Chondrocyte (in vitro differentiated cells): ENCODE measurements around the gene CBL. TPM values are rescaled to one million over a fixed set of nuclear protein-coding genes. Genes with fewer than 3 reads are reported as not detected.
"Not testable (repeated sequence)": the region's sequence is repeated elsewhere in the genome, so short reads cannot be mapped to it uniquely, and the experiment has no call there.

ENCODE experiments used
- DNase-seq: peaks from one replicate; pipeline ENCODE4 v3.0.0; 2021; ENCODE audit warnings: mixed read lengths, low spot score
- H3K27ac Mint-ChIP-seq: one replicate; pipeline ENCODE4 v1.8.0; 2021; ENCODE audit warnings: mild to moderate bottlenecking, moderate library complexity, mixed read lengths; ENCODE audit not compliant: unreplicated experiment
- H3K27me3 Mint-ChIP-seq: 2 replicates; pipeline ENCODE4 v1.8.0; 2021; ENCODE audit warnings: low read depth, mixed read lengths
- H3K36me3 Mint-ChIP-seq: 2 replicates; pipeline ENCODE4 v1.8.0; 2021; ENCODE audit warnings: low read depth, mixed read lengths
- H3K4me1 Mint-ChIP-seq: 2 replicates; pipeline ENCODE4 v1.8.0; 2021; ENCODE audit warnings: low read depth, mild to moderate bottlenecking, mixed read lengths
- H3K4me3 Mint-ChIP-seq: one replicate; pipeline ENCODE4 v1.8.0; 2021; ENCODE audit warnings: mild to moderate bottlenecking, moderate library complexity, mixed read lengths; ENCODE audit not compliant: unreplicated experiment
- H3K9me3 Mint-ChIP-seq: 2 replicates; pipeline ENCODE4 v1.8.0; 2021; ENCODE audit warnings: low read depth, mixed read lengths
- total RNA-seq: library from RNA; stranded (reverse); gene quantifications from 3 replicates; pipeline ENCODE4 v1.2.1, GENCODE V29; 2021
- TF ChIP-seq, protein P1 (sequence below): fragments of 200-600 bp; sonication (generic); IDR thresholded peaks from 2 replicates; pipeline ENCODE4 v1.5.0; 2021; ENCODE audit warnings: antibody characterized with exemption, mild to moderate bottlenecking, moderate library complexity

CBL gene
- total RNA-seq, 1 donor from 2014 or later = 25.8 TPM

DNA sequence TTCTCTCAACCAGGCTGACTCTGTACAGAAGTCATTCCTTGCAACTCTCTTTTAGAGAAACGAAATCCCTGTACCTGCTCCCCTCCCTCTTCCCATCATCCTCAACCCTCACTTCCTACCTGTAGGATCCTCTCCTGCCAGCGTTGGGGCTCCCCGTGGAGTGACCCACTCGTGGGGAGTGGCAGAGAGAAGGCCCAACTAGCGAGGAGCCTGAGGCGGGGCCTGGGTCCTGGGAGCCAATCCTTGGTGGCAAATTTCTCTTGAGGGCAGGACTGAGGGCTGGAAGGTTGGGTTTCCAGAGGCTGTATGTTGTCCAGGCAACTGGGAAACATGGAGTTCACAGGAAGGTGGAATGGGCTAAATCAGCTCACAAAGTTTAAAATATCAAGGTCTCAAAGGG is 10.5 kb upstream of the CBL start:
- H3K4me3 Mint-ChIP-seq = no peak overlapping the region
- H3K27ac Mint-ChIP-seq = no peak overlapping the region
- H3K9me3 Mint-ChIP-seq = no peaks in the 10 kb centered on the region
- TF ChIP-seq, protein P1, sequence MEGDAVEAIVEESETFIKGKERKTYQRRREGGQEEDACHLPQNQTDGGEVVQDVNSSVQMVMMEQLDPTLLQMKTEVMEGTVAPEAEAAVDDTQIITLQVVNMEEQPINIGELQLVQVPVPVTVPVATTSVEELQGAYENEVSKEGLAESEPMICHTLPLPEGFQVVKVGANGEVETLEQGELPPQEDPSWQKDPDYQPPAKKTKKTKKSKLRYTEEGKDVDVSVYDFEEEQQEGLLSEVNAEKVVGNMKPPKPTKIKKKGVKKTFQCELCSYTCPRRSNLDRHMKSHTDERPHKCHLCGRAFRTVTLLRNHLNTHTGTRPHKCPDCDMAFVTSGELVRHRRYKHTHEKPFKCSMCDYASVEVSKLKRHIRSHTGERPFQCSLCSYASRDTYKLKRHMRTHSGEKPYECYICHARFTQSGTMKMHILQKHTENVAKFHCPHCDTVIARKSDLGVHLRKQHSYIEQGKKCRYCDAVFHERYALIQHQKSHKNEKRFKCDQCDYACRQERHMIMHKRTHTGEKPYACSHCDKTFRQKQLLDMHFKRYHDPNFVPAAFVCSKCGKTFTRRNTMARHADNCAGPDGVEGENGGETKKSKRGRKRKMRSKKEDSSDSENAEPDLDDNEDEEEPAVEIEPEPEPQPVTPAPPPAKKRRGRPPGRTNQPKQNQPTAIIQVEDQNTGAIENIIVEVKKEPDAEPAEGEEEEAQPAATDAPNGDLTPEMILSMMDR = no peak
- no peaks in the 10 kb centered on the region for H3K27me3 Mint-ChIP-seq
- peak; percentile 92 for DNase-seq
- no peaks in the 10 kb centered on the region for H3K4me1 Mint-ChIP-seq
- no peaks in the 10 kb centered on the region for H3K36me3 Mint-ChIP-seq

DNA sequence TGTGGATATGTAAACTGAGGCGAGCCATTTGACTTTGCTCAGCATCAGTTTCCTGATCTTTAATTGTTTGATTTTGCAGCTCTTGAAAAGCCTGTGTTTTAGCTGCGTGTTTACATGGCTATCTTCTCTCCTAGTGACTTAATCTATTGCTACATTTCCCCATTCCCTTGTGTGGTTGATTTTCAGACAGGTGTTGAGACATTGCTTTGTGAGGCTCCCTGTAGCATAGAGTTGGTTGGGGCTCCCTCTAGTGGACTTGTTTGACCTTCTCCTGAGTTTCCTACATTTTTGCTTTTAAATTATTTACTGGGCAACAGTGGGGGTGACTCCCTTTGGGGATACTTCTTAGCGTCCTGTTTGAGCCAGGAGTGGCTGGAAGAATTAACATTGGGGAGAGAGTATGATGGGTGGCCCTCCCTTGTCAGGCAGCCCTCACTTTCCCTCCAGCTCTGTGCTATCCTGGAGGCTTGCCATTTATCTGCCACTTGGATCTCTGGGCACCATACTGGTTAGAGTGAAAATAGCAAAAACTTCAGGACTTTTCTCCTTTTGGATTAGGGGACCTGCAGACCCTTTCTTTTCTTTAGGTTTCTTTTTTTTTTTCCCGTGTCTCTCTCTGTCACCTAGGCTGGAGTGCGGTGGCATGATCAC is 9.2 kb upstream of the CBL start:
- Mint-ChIP-seq H3K36me3 (no peaks in the 10 kb centered on the region), H3K4me3 (no peak overlapping the region), H3K27ac (no peak overlapping the region), H3K9me3 (no peaks in the 10 kb centered on the region), H3K27me3 (no peaks in the 10 kb centered on the region), H3K4me1 (no peaks in the 10 kb centered on the region)
- TF ChIP-seq, protein P1 = peak; percentile 92
- DNase-seq = no peak

DNA sequence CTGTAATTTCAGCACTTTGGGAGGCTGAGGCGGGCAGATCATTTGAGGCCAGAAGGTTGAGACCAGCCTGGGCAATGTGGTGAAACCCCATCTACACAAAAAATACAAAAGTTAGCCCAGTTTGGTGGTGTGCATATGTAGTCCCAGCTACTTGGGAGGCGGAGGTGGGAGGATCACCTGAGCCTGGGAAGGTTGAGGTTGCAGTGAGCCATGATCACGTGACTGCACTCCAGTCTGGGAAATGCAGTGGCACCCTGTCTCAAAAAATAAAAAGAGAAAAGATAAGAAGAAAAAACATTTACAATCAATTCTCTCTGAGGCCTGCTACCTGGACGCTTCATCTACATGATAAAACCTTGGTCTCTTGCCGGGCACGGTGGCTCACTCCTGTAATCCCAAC is 7.2 kb upstream of the CBL start:
- peak; percentile 40 for DNase-seq
- H3K4me3 Mint-ChIP-seq = no peak overlapping the region
- H3K27me3 Mint-ChIP-seq = no peaks in the 10 kb centered on the region
- H3K9me3 Mint-ChIP-seq = no peaks in the 10 kb centered on the region
- TF ChIP-seq, protein P1 = no peak
- H3K27ac Mint-ChIP-seq = no peak overlapping the region
- no peaks in the 10 kb centered on the region for H3K36me3 Mint-ChIP-seq
- H3K4me1 Mint-ChIP-seq = no peaks in the 10 kb centered on the region

DNA sequence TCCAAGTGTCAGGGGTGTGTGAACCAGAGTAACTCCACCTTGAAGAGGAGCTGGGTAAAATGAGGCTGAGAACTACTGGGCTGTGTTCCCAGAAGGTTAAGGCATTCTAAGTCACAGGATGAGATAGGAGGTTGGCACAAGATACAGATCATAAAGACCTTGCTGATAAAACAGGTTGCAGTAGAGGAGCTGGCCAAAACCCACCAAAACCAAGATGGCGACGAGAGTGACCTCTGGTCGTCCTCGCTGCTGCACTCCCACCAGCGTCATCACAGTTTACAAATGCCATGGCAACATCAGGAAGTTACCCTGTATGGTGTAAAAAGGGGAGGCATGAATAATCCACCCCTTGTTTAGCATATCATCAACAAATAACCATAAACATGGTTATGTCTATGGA is 4.9 kb upstream of the CBL start:
- not testable (repeated sequence) for H3K9me3 Mint-ChIP-seq, H3K4me1 Mint-ChIP-seq, H3K4me3 Mint-ChIP-seq, H3K27ac Mint-ChIP-seq, H3K36me3 Mint-ChIP-seq, H3K27me3 Mint-ChIP-seq
- peak; percentile 9 for DNase-seq

DNA sequence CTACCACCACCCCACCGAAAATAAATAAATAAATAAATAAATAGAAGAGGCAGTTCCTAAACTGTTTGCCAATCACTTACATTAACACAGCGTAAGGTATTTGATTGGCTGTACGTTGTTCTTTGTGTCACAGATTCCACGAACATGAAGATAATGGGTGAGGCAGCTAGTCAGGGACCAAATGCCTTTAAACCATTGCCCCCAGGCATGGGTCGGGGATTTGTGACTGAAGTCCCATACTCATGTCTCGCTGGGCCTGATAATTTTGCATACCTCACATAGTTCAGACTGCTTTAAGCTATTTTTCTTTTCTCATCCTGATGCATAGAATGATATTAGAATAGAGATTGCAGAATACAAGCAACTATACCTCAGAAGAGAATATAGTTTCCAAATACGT is 3.6 kb upstream of the CBL start:
- Mint-ChIP-seq H3K4me1 (peaks cover 12% of the 10 kb centered on the region), H3K9me3 (no peaks in the 10 kb centered on the region), H3K36me3 (no peaks in the 10 kb centered on the region), H3K27ac (no peak overlapping the region), H3K4me3 (no peak overlapping the region), H3K27me3 (no peaks in the 10 kb centered on the region)
- no peak for DNase-seq
- TF ChIP-seq, protein P1 = no peak

DNA sequence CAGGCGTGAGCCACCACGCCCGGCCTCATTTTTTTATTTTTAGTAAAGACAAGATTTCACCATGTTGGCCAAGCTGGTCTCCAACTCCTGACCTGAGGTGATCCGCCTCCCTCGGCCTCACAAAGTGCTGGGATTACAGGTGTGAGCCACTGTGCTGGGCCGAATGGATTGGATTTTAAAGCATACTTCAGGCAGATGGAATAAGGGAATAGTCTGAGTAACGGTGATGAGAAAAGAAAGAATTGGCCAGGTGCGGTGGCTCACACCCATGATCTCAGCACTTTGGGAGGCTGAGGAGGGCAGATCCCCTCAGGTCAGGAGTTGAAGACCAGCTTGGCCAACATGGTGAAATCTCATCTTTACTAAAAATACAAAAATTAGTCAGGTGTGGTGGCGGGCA is 2.1 kb upstream of the CBL start:
- TF ChIP-seq, protein P1 = no peak
- H3K4me1 Mint-ChIP-seq = peaks cover 24% of the 10 kb centered on the region
- peak; percentile 25 for DNase-seq
- no peak overlapping the region for H3K27ac Mint-ChIP-seq
- no peak overlapping the region for H3K4me3 Mint-ChIP-seq
- H3K9me3 Mint-ChIP-seq = no peaks in the 10 kb centered on the region
- no peaks in the 10 kb centered on the region for H3K36me3 Mint-ChIP-seq
- no peaks in the 10 kb centered on the region for H3K27me3 Mint-ChIP-seq
